Measurements from ENCODE around the gene PCDH10. TPM values are rescaled to one million over a fixed set of nuclear protein-coding genes. Genes with fewer than 3 reads are reported as not detected.

PCDH10 gene
- total RNA-seq, 2 donors from 2014 or later = 0.44 to 0.94 TPM

DNA sequence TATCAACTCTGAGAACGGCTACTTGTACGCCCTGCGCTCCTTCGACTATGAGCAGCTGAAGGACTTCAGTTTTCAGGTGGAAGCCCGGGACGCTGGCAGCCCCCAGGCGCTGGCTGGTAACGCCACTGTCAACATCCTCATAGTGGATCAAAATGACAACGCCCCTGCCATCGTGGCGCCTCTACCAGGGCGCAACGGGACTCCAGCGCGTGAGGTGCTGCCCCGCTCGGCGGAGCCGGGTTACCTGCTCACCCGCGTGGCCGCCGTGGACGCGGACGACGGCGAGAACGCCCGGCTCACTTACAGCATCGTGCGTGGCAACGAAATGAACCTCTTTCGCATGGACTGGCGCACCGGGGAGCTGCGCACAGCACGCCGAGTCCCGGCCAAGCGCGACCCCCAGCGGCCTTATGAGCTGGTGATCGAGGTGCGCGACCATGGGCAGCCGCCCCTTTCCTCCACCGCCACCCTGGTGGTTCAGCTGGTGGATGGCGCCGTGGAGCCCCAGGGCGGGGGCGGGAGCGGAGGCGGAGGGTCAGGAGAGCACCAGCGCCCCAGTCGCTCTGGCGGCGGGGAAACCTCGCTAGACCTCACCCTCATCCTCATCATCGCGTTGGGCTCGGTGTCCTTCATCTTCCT, 2.7 kb downstream of the PCDH10 start:
- TF ChIP-seq CTCF (IDR thresholded peaks at IDR 0.05) = no peak
- Histone ChIP-seq H3K9me3 (no peaks in the 10 kb centered on the region), H3K4me1 (peaks cover 0 to 58% of the 10 kb centered on the region in 2 donors), H3K27me3 (peaks cover 22 to 27% of the 10 kb centered on the region in 2 donors), H3K4me3 (peak overlapping the region; percentile 8 to 40), H3K36me3 (no peaks in the 10 kb centered on the region), H3K27ac (no peak overlapping the region)
- DNase-seq (ENCODE audit: low spot score) = no peak

DNA sequence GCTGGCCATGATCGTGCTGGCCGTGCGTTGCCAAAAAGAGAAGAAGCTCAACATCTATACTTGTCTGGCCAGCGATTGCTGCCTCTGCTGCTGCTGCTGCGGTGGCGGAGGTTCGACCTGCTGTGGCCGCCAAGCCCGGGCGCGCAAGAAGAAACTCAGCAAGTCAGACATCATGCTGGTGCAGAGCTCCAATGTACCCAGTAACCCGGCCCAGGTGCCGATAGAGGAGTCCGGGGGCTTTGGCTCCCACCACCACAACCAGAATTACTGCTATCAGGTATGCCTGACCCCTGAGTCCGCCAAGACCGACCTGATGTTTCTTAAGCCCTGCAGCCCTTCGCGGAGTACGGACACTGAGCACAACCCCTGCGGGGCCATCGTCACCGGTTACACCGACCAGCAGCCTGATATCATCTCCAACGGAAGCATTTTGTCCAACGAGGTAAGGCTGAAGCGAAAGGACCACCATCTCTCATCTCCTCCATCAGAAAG, 3.3 kb downstream of the PCDH10 start:
- no peak for TF ChIP-seq CTCF (IDR thresholded peaks at IDR 0.05)
- H3K36me3 ChIP-seq = no peaks in the 10 kb centered on the region
- peaks cover 20 to 27% of the 10 kb centered on the region in 2 donors for H3K27me3 ChIP-seq
- no peaks in the 10 kb centered on the region for H3K9me3 ChIP-seq
- DNase-seq (ENCODE audit: low spot score) = no peak
- H3K4me1 ChIP-seq = peaks cover 0 to 52% of the 10 kb centered on the region in 2 donors
- no peak overlapping the region for H3K27ac ChIP-seq
- peak overlapping the region; percentile 8 to 40 for H3K4me3 ChIP-seq

- Histone ChIP-seq H3K27ac (no peak overlapping the region), H3K36me3 (no peaks in the 10 kb centered on the region), H3K4me3 (peak overlapping the region in 1 of 2 donors; percentile 40), H3K9me3 (no peaks in the 10 kb centered on the region), H3K27me3 (peaks cover 17 to 27% of the 10 kb centered on the region in 2 donors), H3K4me1 (peaks cover 0 to 46% of the 10 kb centered on the region in 2 donors)
- TF ChIP-seq CTCF (IDR thresholded peaks at IDR 0.05) = no peak
- no peak for DNase-seq (ENCODE audit: low spot score)
Observed at GRCh38 chr4:133152831-133153481, 3.9 kb downstream of the PCDH10 start.

DNA sequence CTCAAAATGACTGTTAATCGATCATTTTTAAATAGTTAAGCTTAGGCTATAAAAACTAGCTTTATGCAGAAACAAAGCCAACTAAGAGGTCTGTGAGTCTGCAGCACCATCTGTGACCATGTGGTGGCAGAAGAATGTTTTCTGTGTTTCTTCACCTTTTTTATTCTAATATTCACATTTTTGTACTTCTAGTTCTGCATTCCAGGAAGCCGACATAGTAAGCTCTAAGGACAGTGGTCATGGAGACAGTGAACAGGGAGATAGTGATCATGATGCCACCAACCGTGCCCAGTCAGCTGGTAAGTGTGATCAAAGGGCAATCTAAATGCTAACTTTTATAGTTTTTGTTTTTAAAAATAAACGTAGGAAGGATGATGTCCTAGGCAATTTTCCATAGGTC, 5.6 kb downstream of the PCDH10 start:
- Histone ChIP-seq H3K36me3 (no peaks in the 10 kb centered on the region), H3K27me3 (peaks cover 11 to 27% of the 10 kb centered on the region in 2 donors), H3K9me3 (no peaks in the 10 kb centered on the region), H3K27ac (no peak overlapping the region), H3K4me3 (no peak overlapping the region), H3K4me1 (peaks cover 0 to 29% of the 10 kb centered on the region in 2 donors)
- TF ChIP-seq CTCF (IDR thresholded peaks at IDR 0.05) = peak in 1 of 2 donors; percentile 53
- no peak for DNase-seq (ENCODE audit: low spot score)

DNA sequence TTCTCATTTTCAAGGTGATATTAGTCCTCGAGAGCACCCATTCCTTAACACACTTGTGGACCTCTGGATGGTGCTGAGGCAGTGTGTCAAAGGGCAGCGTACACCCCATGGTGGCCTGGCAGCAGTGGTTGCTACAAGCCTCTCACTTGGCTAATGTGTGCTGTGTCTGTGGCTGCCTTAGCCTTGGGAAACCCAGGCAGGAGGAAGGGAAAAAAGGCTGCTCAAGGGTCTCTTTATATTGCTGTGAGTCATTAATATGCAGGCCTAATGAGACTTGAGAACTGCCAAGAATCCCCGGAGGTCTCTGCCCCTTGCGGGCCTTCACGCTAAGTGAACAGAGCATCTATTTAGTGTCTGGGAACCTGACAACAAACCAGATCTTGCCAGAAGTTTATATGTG, 7.0 kb downstream of the PCDH10 start:
- no peak overlapping the region for H3K4me3 ChIP-seq
- H3K27me3 ChIP-seq = peaks cover 7 to 14% of the 10 kb centered on the region in 2 donors

More for the DNA sequence above, 7.0 kb downstream of the PCDH10 start:
- peaks cover 0 to 15% of the 10 kb centered on the region in 2 donors for H3K4me1 ChIP-seq
- no peak for TF ChIP-seq CTCF (IDR thresholded peaks at IDR 0.05)
- H3K27ac ChIP-seq = no peak overlapping the region
- DNase-seq (ENCODE audit: low spot score) = no peak
- no peaks in the 10 kb centered on the region for H3K9me3 ChIP-seq
- no peaks in the 10 kb centered on the region for H3K36me3 ChIP-seq

Measured in right atrium auricular region (tissue), 2 donors.